Mesodermal cell (in vitro differentiated cells): Measurements from ENCODE around the gene ZSCAN20.

Experiments
- H3K27ac ChIP-seq: 2 replicates; pipeline ENCODE4 v1.7.0; 2013; ENCODE audit warnings: mild to moderate bottlenecking, low read depth, low read length, moderate library complexity; ENCODE audit not compliant: severe bottlenecking
- H3K36me3 ChIP-seq: 2 replicates; pipeline ENCODE4 v1.7.1; 2013; ENCODE audit warnings: mild to moderate bottlenecking, low read length, moderate library complexity; ENCODE audit not compliant: control insufficient read depth, insufficient read depth
- H3K4me1 ChIP-seq: one replicate; pipeline ENCODE4 v1.7.1; 2013; ENCODE audit warnings: mild to moderate bottlenecking, low read length; ENCODE audit not compliant: insufficient read depth, control insufficient read depth, poor library complexity, severe bottlenecking
- H3K4me3 ChIP-seq: 2 replicates; pipeline ENCODE4 v1.7.0; 2013; ENCODE audit warnings: low read length, control low read depth, mild to moderate bottlenecking; ENCODE audit not compliant: insufficient read depth, poor library complexity, severe bottlenecking; ENCODE audit errors: extremely low read depth
- H3K9me3 ChIP-seq: 2 replicates; pipeline ENCODE4 v1.7.1; 2013; ENCODE audit warnings: mild to moderate bottlenecking, low read length, moderate library complexity; ENCODE audit not compliant: control insufficient read depth
- WGBS, 2 experiments: methylation state at CpG; one replicate each; pipeline ENCODE4 v1.1.5; 2013; ENCODE audit warnings: missing lambda C conversion rate in 2 of 2; ENCODE audit not compliant: insufficient coverage in 2 of 2; 5-methylcytosine and 5-hydroxymethylcytosine counted together

ZSCAN20 gene

GRCh38 chr1:33433509-33434362 lies 38.7 kb upstream of the ZSCAN20 start:
- H3K36me3 ChIP-seq, result no peaks in the 10 kb centered on the region
- H3K4me1 ChIP-seq, result peaks cover 35% of the 10 kb centered on the region
- H3K27ac ChIP-seq, result peak overlapping the region; percentile 84
- no peak overlapping the region for H3K4me3 ChIP-seq
- WGBS, 2 experiments, result 38 to 54% methylated on average over 2 to 3 of the region's 3 CpGs
- no peaks in the 10 kb centered on the region for H3K9me3 ChIP-seq

- H3K4me3 ChIP-seq, result no peak overlapping the region
- H3K9me3 ChIP-seq, result no peaks in the 10 kb centered on the region
- WGBS, 2 experiments, result no CpG with 5 or more reads among the region's 1 CpG
- no peaks in the 10 kb centered on the region for H3K36me3 ChIP-seq
- H3K4me1 ChIP-seq, result peaks cover 31% of the 10 kb centered on the region
- H3K27ac ChIP-seq, result peak overlapping the region; percentile 84
These were observed 38.1 kb upstream of the ZSCAN20 start for GRCh38 chr1:33434363-33434750.

- Histone ChIP-seq H3K4me1 (peaks cover 38% of the 10 kb centered on the region), H3K36me3 (no peaks in the 10 kb centered on the region), H3K27ac (no peak overlapping the region), H3K4me3 (no peak overlapping the region), H3K9me3 (no peaks in the 10 kb centered on the region)
- 67 to 70% methylated on average over 1 to 2 of the region's 4 CpGs for WGBS, 2 experiments
These were observed 37.2 kb upstream of the ZSCAN20 start for GRCh38 chr1:33435096-33435820.

- 93 to 97% methylated on average over 3 of the region's 4 CpGs for WGBS, 2 experiments
- H3K27ac ChIP-seq, result no peak overlapping the region
These were observed 35.7 kb upstream of the ZSCAN20 start for GRCh38 chr1:33436557-33437285.

GRCh38 chr1:33438364-33439160 lies 33.9 kb upstream of the ZSCAN20 start:
- 56 to 93% methylated on average over 3 to 4 of the region's 6 CpGs for WGBS, 2 experiments
- H3K9me3 ChIP-seq, result no peaks in the 10 kb centered on the region
- no peaks in the 10 kb centered on the region for H3K36me3 ChIP-seq
- no peak overlapping the region for H3K27ac ChIP-seq
- H3K4me1 ChIP-seq, result peaks cover 32% of the 10 kb centered on the region
- H3K4me3 ChIP-seq, result no peak overlapping the region

More at GRCh38 chr1:33436557-33437285, 35.7 kb upstream of the ZSCAN20 start:
- Histone ChIP-seq H3K36me3 (no peaks in the 10 kb centered on the region), H3K4me1 (peaks cover 38% of the 10 kb centered on the region), H3K4me3 (no peak overlapping the region), H3K9me3 (no peaks in the 10 kb centered on the region)

- Histone ChIP-seq H3K9me3 (no peaks in the 10 kb centered on the region), H3K27ac (no peak overlapping the region), H3K4me3 (no peak overlapping the region), H3K4me1 (peaks cover 29% of the 10 kb centered on the region), H3K36me3 (no peaks in the 10 kb centered on the region)
- 78 to 100% methylated on average over 1 of the region's 1 CpG for WGBS, 2 experiments
These were observed 32.8 kb upstream of the ZSCAN20 start for GRCh38 chr1:33439662-33440061.

- Histone ChIP-seq H3K4me3 (no peak overlapping the region), H3K27ac (no peak overlapping the region), H3K9me3 (no peaks in the 10 kb centered on the region), H3K4me1 (peaks cover 22% of the 10 kb centered on the region), H3K36me3 (no peaks in the 10 kb centered on the region)
- 80 to 82% methylated on average over 2 of the region's 6 CpGs for WGBS, 2 experiments
These were observed 31.2 kb upstream of the ZSCAN20 start for GRCh38 chr1:33441088-33441745.

GRCh38 chr1:33442141-33442540 lies 30.3 kb upstream of the ZSCAN20 start:
- no peaks in the 10 kb centered on the region for H3K9me3 ChIP-seq
- no peak overlapping the region for H3K4me3 ChIP-seq
- H3K27ac ChIP-seq, result no peak overlapping the region
- H3K36me3 ChIP-seq, result no peaks in the 10 kb centered on the region
- WGBS, 2 experiments, result 73 to 88% methylated on average over 1 of the region's 1 CpG
- peaks cover 22% of the 10 kb centered on the region for H3K4me1 ChIP-seq

GRCh38 chr1:33443080-33443704 lies 29.3 kb upstream of the ZSCAN20 start:
- peaks cover 22% of the 10 kb centered on the region for H3K4me1 ChIP-seq
- no peak overlapping the region for H3K4me3 ChIP-seq
- H3K27ac ChIP-seq, result peak overlapping the region; percentile 38
- 93 to 94% methylated on average over 2 of the region's 4 CpGs for WGBS, 2 experiments
- H3K9me3 ChIP-seq, result no peaks in the 10 kb centered on the region
- H3K36me3 ChIP-seq, result no peaks in the 10 kb centered on the region
